SU-DHL-6 (cell line): ENCODE data around the gene TMEM109.

Experiments used
- EZH2phosphoT487 ChIP-seq: fragments of 200-600 bp; sonication (generic), shearing (Covaris generic); conservative IDR thresholded peaks from 2 replicates; pipeline ENCODE4 v1.6.1; 2018; ENCODE audit warnings: mild to moderate bottlenecking, antibody characterized with exemption, low read length, moderate library complexity, mixed read lengths
- TF ChIP-seq, protein P1 (sequence below): fragments of 200-600 bp; sonication (generic); IDR thresholded peaks from one replicate; pipeline ENCODE4 v1.5.1; 2017; ENCODE audit warnings: antibody characterized with exemption, mild to moderate bottlenecking, low read length, moderate library complexity; ENCODE audit not compliant: insufficient read depth, poor library complexity, severe bottlenecking

GRCh38 chr11:60897496-60897895 lies 16.5 kb upstream of the TMEM109 start:
- TF ChIP-seq, protein P1, sequence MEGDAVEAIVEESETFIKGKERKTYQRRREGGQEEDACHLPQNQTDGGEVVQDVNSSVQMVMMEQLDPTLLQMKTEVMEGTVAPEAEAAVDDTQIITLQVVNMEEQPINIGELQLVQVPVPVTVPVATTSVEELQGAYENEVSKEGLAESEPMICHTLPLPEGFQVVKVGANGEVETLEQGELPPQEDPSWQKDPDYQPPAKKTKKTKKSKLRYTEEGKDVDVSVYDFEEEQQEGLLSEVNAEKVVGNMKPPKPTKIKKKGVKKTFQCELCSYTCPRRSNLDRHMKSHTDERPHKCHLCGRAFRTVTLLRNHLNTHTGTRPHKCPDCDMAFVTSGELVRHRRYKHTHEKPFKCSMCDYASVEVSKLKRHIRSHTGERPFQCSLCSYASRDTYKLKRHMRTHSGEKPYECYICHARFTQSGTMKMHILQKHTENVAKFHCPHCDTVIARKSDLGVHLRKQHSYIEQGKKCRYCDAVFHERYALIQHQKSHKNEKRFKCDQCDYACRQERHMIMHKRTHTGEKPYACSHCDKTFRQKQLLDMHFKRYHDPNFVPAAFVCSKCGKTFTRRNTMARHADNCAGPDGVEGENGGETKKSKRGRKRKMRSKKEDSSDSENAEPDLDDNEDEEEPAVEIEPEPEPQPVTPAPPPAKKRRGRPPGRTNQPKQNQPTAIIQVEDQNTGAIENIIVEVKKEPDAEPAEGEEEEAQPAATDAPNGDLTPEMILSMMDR: no peak
- no peak for TF ChIP-seq EZH2phosphoT487
